OCI-LY1 (cell line): ENCODE data around the gene NAA20.

Experiments used
- H2AFZ ChIP-seq: fragments of 200-600 bp; sonication (generic), shearing (Covaris generic); 2 replicates; pipeline ENCODE4 v1.6.0; 2014; ENCODE audit warnings: antibody characterized with exemption, mild to moderate bottlenecking, low read length
- H3F3A ChIP-seq: fragments of 200-600 bp; sonication (generic), shearing (Covaris generic); 2 replicates; pipeline ENCODE4 v1.6.0; 2014; ENCODE audit warnings: mild to moderate bottlenecking, antibody characterized with exemption, low read length, moderate library complexity; ENCODE audit not compliant: insufficient read depth
- H3K27ac ChIP-seq: fragments of 200-600 bp; sonication (generic); 2 replicates; pipeline ENCODE4 v1.5.1; 2014; ENCODE audit warnings: low read length, mixed run types, mild to moderate bottlenecking, low read depth; ENCODE audit not compliant: poor library complexity, severe bottlenecking
- H3K27me3 ChIP-seq: fragments of 200-600 bp; sonication (generic); 2 replicates; pipeline ENCODE4 v1.6.0; 2014; ENCODE audit warnings: antibody characterized with exemption, mild to moderate bottlenecking, low read length, moderate library complexity; ENCODE audit not compliant: insufficient read depth
- H3K36me3 ChIP-seq: fragments of 200-600 bp; sonication (generic); 2 replicates; pipeline ENCODE4 v1.6.1; 2014; ENCODE audit warnings: mild to moderate bottlenecking, antibody characterized with exemption, low read length, moderate library complexity, mixed read lengths; ENCODE audit not compliant: insufficient read depth
- H3K4me1 ChIP-seq: fragments of 200-600 bp; sonication (generic); 2 replicates; pipeline ENCODE4 v1.5.1; 2014; ENCODE audit warnings: mild to moderate bottlenecking, low read length, moderate library complexity; ENCODE audit not compliant: insufficient read depth, severe bottlenecking
- H3K4me2 ChIP-seq: fragments of 200-600 bp; sonication (generic), shearing (Covaris generic); 2 replicates; pipeline ENCODE4 v1.6.1; 2014; ENCODE audit warnings: low read length
- H3K4me3 ChIP-seq: fragments of 200-600 bp; sonication (generic); 2 replicates; pipeline ENCODE4 v1.5.1; 2014; ENCODE audit warnings: low read length, low read depth, mild to moderate bottlenecking, mixed read lengths; ENCODE audit not compliant: poor library complexity, severe bottlenecking
- H3K79me2 ChIP-seq: fragments of 200-600 bp; shearing (Covaris generic); 2 replicates; pipeline ENCODE4 v1.6.1; 2016; ENCODE audit warnings: mixed run types, low read length, mixed read lengths; ENCODE audit not compliant: insufficient read depth
- H3K9ac ChIP-seq: fragments of 200-600 bp; sonication (generic), shearing (Covaris generic); 2 replicates; pipeline ENCODE4 v1.6.1; 2014; ENCODE audit warnings: mild to moderate bottlenecking, low read length, mixed read lengths
- H3K9me2 ChIP-seq: fragments of 200-600 bp; sonication (generic), shearing (Covaris generic); 2 replicates; pipeline ENCODE4 v1.6.1; 2014; ENCODE audit warnings: low read depth, mild to moderate bottlenecking, low read length, mixed read lengths
- H3K9me3 ChIP-seq: fragments of 200-600 bp; shearing (Covaris generic); 2 replicates; pipeline ENCODE4 v1.6.1; 2014; ENCODE audit warnings: low read length, mixed read lengths
- H4K20me1 ChIP-seq: fragments of 200-600 bp; sonication (generic), shearing (Covaris generic); 2 replicates; pipeline ENCODE4 v1.6.0; 2016; ENCODE audit warnings: mild to moderate bottlenecking, low read length; ENCODE audit not compliant: insufficient read depth
- EZH2 ChIP-seq: fragments of 200-600 bp; sonication (generic), shearing (Covaris generic); IDR thresholded peaks from 2 replicates; pipeline ENCODE4 v1.8.0; 2017; ENCODE audit warnings: borderline replicate concordance, mixed run types, mild to moderate bottlenecking, antibody characterized with exemption, low read length, moderate library complexity, mixed read lengths
- TF ChIP-seq, protein P1 (sequence below): fragments of 200-600 bp; sonication (generic), shearing (Covaris generic); IDR thresholded peaks from 2 replicates; pipeline ENCODE4 v1.5.1; 2017; ENCODE audit warnings: mild to moderate bottlenecking, antibody characterized with exemption, low read length, moderate library complexity, mixed read lengths

The NAA20 gene

DNA sequence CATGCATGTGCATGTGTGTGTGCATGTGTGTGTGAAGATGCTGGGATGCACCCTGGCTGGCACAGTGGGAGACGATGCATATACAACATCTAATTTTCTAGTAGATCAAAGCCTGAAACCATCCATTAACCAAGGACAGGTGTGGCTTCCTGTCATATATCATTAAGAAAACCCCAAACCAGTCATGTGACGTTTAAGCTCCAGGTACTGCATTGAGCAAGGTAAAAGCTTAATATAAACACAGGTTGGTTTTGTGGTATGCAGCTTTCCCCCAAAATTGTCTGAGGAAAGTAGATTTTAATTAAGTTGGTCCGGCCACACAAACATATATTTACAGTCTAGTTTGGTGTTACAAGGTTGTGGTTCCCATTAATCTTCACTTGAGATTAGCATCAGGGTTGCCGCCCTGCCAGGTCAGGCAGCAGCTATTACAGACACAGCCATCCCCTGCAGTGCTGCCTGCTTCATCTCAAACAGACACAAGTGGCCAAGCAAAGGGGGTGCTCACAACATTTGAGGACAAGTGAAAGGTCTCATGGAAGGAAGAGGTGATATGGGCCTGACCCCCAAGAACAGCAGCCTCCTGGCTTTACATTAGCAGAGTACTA is 48.6 kb upstream of the NAA20 start:
- Histone ChIP-seq H3K4me2 (no peak overlapping the region), H3K4me1 (no peaks in the 10 kb centered on the region), H3K27ac (no peak overlapping the region), H3K9me3 (no peaks in the 10 kb centered on the region), H3K9ac (no peak overlapping the region), H3K36me3 (no peaks in the 10 kb centered on the region), H2AFZ (no peak overlapping the region), H3K9me2 (no peaks in the 10 kb centered on the region), H3K4me3 (no peak overlapping the region), H3K27me3 (no peaks in the 10 kb centered on the region), H4K20me1 (no peaks in the 10 kb centered on the region), H3F3A (no peaks in the 10 kb centered on the region), H3K79me2 (no peaks in the 10 kb centered on the region)
- TF ChIP-seq, protein P1, sequence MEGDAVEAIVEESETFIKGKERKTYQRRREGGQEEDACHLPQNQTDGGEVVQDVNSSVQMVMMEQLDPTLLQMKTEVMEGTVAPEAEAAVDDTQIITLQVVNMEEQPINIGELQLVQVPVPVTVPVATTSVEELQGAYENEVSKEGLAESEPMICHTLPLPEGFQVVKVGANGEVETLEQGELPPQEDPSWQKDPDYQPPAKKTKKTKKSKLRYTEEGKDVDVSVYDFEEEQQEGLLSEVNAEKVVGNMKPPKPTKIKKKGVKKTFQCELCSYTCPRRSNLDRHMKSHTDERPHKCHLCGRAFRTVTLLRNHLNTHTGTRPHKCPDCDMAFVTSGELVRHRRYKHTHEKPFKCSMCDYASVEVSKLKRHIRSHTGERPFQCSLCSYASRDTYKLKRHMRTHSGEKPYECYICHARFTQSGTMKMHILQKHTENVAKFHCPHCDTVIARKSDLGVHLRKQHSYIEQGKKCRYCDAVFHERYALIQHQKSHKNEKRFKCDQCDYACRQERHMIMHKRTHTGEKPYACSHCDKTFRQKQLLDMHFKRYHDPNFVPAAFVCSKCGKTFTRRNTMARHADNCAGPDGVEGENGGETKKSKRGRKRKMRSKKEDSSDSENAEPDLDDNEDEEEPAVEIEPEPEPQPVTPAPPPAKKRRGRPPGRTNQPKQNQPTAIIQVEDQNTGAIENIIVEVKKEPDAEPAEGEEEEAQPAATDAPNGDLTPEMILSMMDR = no peak

GRCh38 chr20:19969106-19969505 is 48.1 kb upstream of the NAA20 start:
- H3K36me3 ChIP-seq = no peaks in the 10 kb centered on the region
- no peak overlapping the region for H2AFZ ChIP-seq
- H3K79me2 ChIP-seq = no peaks in the 10 kb centered on the region
- H3K4me1 ChIP-seq = no peaks in the 10 kb centered on the region
- H3K4me2 ChIP-seq = no peak overlapping the region
- no peaks in the 10 kb centered on the region for H3K27me3 ChIP-seq
- TF ChIP-seq, protein P1 = no peak
- TF ChIP-seq EZH2 = no peak
- H3K4me3 ChIP-seq = no peak overlapping the region
- no peaks in the 10 kb centered on the region for H3F3A ChIP-seq
- no peaks in the 10 kb centered on the region for H3K9me3 ChIP-seq
- no peaks in the 10 kb centered on the region for H4K20me1 ChIP-seq
- no peak overlapping the region for H3K27ac ChIP-seq
- no peaks in the 10 kb centered on the region for H3K9me2 ChIP-seq
- no peak overlapping the region for H3K9ac ChIP-seq

- H3K9me3 ChIP-seq = no peaks in the 10 kb centered on the region
- no peak overlapping the region for H3K4me3 ChIP-seq
- no peaks in the 10 kb centered on the region for H3K27me3 ChIP-seq
- H2AFZ ChIP-seq = no peak overlapping the region
- TF ChIP-seq, protein P1 = no peak
- no peak for TF ChIP-seq EZH2
- H3F3A ChIP-seq = no peaks in the 10 kb centered on the region
- H3K4me2 ChIP-seq = no peak overlapping the region
- H4K20me1 ChIP-seq = no peaks in the 10 kb centered on the region
- H3K36me3 ChIP-seq = no peaks in the 10 kb centered on the region
- no peaks in the 10 kb centered on the region for H3K9me2 ChIP-seq
- no peaks in the 10 kb centered on the region for H3K79me2 ChIP-seq
- no peaks in the 10 kb centered on the region for H3K4me1 ChIP-seq
- no peak overlapping the region for H3K27ac ChIP-seq
- no peak overlapping the region for H3K9ac ChIP-seq
These were observed 47.5 kb upstream of the NAA20 start for GRCh38 chr20:19969507-19970255.
